OCI-M2 (cell line): Measurements from ENCODE around the gene ZFYVE16.
A peak's percentile ranks its signal among the peaks of the same experiment; 100 is the strongest.
"Not testable (repeated sequence)": the region's sequence is repeated elsewhere in the genome, so short reads cannot be mapped to it uniquely, and the experiment has no call there.

ENCODE experiments used
- DNase-seq: peaks from one replicate; lab custom pipeline; 2025; ENCODE audit not compliant: unreplicated experiment; lab: John Stamatoyannopoulos, UW

ZFYVE16 gene

GRCh38 chr5:80407735-80408483 is at the start of gene ZFYVE16:
TSS of gene ZFYVE16 (plus strand) at chr5:80408064. CDS start at chr5:80434148, 26,084 bp downstream.
- DNase-seq = peak; percentile 69

- no peak for DNase-seq
These were observed 46.9 kb upstream of the ZFYVE16 start for GRCh38 chr5:80360914-80361444.

GRCh38 chr5:80364892-80365291 is 43.0 kb upstream of the ZFYVE16 start:
- DNase-seq = no peak

GRCh38 chr5:80368661-80369480 is 39.0 kb upstream of the ZFYVE16 start:
- no peak for DNase-seq

- no peak for DNase-seq
These were observed 38.3 kb upstream of the ZFYVE16 start for GRCh38 chr5:80369521-80369920.

GRCh38 chr5:80370390-80370789 is 37.5 kb upstream of the ZFYVE16 start:
- DNase-seq = no peak

GRCh38 chr5:80372780-80373179 is 35.1 kb upstream of the ZFYVE16 start:
- no peak for DNase-seq

- no peak for DNase-seq
These were observed 33.7 kb upstream of the ZFYVE16 start for GRCh38 chr5:80374188-80374587.

GRCh38 chr5:80376557-80376956 is 31.3 kb upstream of the ZFYVE16 start:
- DNase-seq = no peak

GRCh38 chr5:80382488-80382887 is 25.4 kb upstream of the ZFYVE16 start:
- DNase-seq = no peak

- DNase-seq = no peak
These were observed 20.6 kb upstream of the ZFYVE16 start for GRCh38 chr5:80387063-80387768.

GRCh38 chr5:80389580-80389979 is 18.3 kb upstream of the ZFYVE16 start:
- DNase-seq = no peak

GRCh38 chr5:80390413-80390812 is 17.5 kb upstream of the ZFYVE16 start:
- not testable (repeated sequence) for DNase-seq

- DNase-seq = not testable (repeated sequence)
These were observed 16.6 kb upstream of the ZFYVE16 start for GRCh38 chr5:80391267-80391666.

GRCh38 chr5:80399526-80400239 is 8.2 kb upstream of the ZFYVE16 start:
- DNase-seq = no peak

- not testable (repeated sequence) for DNase-seq
These were observed 7.5 kb upstream of the ZFYVE16 start for GRCh38 chr5:80400368-80400767.

GRCh38 chr5:80403782-80404181 is 4.1 kb upstream of the ZFYVE16 start:
- no peak for DNase-seq

- DNase-seq = no peak
These were observed 707 bp upstream of the ZFYVE16 start for GRCh38 chr5:80406980-80407734.

GRCh38 chr5:80408484-80409366 is 861 bp downstream of the ZFYVE16 start:
- DNase-seq = no peak
